Mesothelial cell of epicardium (in vitro differentiated cells): ENCODE measurements around the gene LMOD1. TPM values are rescaled to one million over a fixed set of nuclear protein-coding genes. Genes with fewer than 3 reads are reported as not detected.
"Not testable (repeated sequence)": the region's sequence is repeated elsewhere in the genome, so short reads cannot be mapped to it uniquely, and the experiment has no call there.

Experiments
- DNase-seq, 2 experiments: peaks; one replicate each; pipeline ENCODE4 v3.0.0; 2021; ENCODE audit warnings: low spot score in 2 of 2; ENCODE audit not compliant: unreplicated experiment in 2 of 2
- H3K27ac Mint-ChIP-seq: 2 replicates; pipeline ENCODE4 v1.8.0; 2021; ENCODE audit warnings: mixed read lengths
- H3K27me3 Mint-ChIP-seq: 2 replicates; pipeline ENCODE4 v1.8.0; 2021; ENCODE audit warnings: low read depth, mixed read lengths
- H3K36me3 Mint-ChIP-seq: 2 replicates; pipeline ENCODE4 v1.8.0; 2021; ENCODE audit warnings: mixed read lengths
- H3K4me1 Mint-ChIP-seq: 2 replicates; pipeline ENCODE4 v1.8.0; 2021; ENCODE audit warnings: mixed read lengths
- H3K4me3 Mint-ChIP-seq: 2 replicates; pipeline ENCODE4 v1.8.0; 2021; ENCODE audit warnings: mild to moderate bottlenecking, moderate library complexity, mixed read lengths
- H3K9me3 Mint-ChIP-seq: 2 replicates; pipeline ENCODE4 v1.8.0; 2021; ENCODE audit warnings: mixed read lengths
- total RNA-seq: library from RNA; stranded (reverse); gene quantifications from 3 replicates; pipeline ENCODE4 v1.2.1, GENCODE V29; 2021
- TF ChIP-seq, protein P1 (sequence below): fragments of 200-600 bp; sonication (generic); IDR thresholded peaks from one replicate; pipeline ENCODE4 v1.5.0; 2021; ENCODE audit warnings: antibody characterized with exemption; ENCODE audit not compliant: unreplicated experiment

Gene LMOD1
- total RNA-seq, 1 donor from 2014 or later: 5.4 TPM

DNA sequence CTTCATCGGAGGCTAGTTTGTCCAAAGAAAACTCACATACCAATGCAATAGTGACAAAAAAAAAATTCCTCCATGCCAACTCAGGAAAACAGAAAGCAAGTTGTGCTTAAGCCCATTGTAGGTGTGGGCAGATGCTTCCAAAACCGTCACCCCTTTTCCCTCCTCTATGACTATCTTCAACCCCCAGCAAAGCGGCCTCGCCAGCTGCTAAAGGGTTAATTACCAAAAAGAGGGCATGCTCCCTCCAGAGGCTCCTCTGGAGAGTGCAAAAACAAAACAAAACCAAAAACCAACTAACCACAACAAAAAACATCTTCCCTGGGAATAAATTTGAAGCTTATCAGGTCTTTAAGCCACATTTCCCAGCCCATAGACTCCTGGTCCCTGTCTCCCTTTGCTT is 1.2 kb downstream of the LMOD1 start:
- Mint-ChIP-seq H3K4me3 (peak overlapping the region; percentile 74), H3K36me3 (no peaks in the 10 kb centered on the region), H3K27me3 (no peaks in the 10 kb centered on the region), H3K9me3 (no peaks in the 10 kb centered on the region), H3K27ac (peak overlapping the region; percentile 33), H3K4me1 (peaks cover 42% of the 10 kb centered on the region)
- TF ChIP-seq, protein P1, sequence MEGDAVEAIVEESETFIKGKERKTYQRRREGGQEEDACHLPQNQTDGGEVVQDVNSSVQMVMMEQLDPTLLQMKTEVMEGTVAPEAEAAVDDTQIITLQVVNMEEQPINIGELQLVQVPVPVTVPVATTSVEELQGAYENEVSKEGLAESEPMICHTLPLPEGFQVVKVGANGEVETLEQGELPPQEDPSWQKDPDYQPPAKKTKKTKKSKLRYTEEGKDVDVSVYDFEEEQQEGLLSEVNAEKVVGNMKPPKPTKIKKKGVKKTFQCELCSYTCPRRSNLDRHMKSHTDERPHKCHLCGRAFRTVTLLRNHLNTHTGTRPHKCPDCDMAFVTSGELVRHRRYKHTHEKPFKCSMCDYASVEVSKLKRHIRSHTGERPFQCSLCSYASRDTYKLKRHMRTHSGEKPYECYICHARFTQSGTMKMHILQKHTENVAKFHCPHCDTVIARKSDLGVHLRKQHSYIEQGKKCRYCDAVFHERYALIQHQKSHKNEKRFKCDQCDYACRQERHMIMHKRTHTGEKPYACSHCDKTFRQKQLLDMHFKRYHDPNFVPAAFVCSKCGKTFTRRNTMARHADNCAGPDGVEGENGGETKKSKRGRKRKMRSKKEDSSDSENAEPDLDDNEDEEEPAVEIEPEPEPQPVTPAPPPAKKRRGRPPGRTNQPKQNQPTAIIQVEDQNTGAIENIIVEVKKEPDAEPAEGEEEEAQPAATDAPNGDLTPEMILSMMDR: no peak
- no peak for DNase-seq

DNA sequence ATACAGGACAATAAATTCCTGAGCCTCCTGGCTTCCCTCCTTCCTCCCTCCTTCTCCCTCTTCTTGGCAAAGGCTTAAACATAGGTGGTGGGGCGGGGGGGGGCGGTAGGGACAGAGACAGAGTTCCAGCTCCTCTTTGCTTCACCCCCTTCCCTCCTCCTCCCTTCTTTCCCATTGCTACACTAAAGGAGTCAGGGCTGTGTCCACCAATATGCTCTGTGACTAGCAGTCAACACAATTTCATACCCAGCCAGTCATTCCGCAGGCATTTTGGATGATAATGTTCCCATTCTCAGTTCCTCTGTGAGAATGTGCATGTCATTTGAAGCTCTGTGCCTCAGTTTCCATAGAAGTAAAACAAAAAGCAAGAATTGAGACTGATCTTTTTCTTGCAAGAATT is 1.7 kb downstream of the LMOD1 start:
- DNase-seq: no peak
- H3K4me1 Mint-ChIP-seq: peaks cover 45% of the 10 kb centered on the region
- no peaks in the 10 kb centered on the region for H3K36me3 Mint-ChIP-seq
- H3K27me3 Mint-ChIP-seq: no peaks in the 10 kb centered on the region
- no peaks in the 10 kb centered on the region for H3K9me3 Mint-ChIP-seq
- H3K4me3 Mint-ChIP-seq: peak overlapping the region; percentile 74
- no peak overlapping the region for H3K27ac Mint-ChIP-seq
- TF ChIP-seq, protein P1: no peak

DNA sequence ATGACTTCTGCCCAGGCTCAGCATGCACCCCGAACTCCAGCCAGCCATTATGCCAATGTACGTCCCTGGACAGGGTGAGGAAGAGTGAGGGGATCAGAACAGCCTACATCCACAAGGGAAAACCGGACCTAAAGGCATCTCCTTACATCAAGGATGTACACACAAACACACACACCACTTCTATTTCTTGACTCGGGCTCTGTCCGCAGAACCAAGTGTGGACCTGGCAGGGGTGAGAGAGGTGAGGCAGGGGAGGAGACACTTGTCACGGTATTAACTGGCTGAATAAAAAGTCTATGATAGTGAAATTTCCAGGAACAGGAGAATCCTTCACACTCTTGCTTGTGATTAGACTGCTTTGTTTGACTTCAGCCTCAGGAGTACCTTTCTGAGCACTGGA is 2.3 kb downstream of the LMOD1 start:
- TF ChIP-seq, protein P1: no peak
- no peaks in the 10 kb centered on the region for H3K36me3 Mint-ChIP-seq
- no peak overlapping the region for H3K27ac Mint-ChIP-seq
- no peak for DNase-seq
- no peaks in the 10 kb centered on the region for H3K9me3 Mint-ChIP-seq
- no peak overlapping the region for H3K4me3 Mint-ChIP-seq
- H3K4me1 Mint-ChIP-seq: peaks cover 51% of the 10 kb centered on the region
- H3K27me3 Mint-ChIP-seq: no peaks in the 10 kb centered on the region

DNA sequence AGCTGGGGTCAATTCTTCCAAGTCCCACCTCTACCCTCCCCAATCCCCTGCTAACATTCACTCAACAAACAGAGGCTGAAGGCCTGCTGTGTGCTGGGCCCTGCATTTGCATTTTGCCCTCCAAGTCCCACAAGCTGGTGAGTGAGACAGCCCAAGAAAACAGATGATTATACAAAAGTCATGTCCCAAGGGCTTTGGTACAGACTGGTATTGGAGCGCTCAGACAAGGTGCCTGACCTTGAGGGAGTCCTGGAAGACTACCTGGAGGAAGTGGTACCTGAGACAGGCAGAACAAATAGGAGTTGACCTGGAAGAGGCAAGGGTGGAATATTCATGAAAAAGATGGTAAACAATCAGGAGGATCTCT is 4.2 kb downstream of the LMOD1 start:
- H3K9me3 Mint-ChIP-seq: no peaks in the 10 kb centered on the region
- no peak for DNase-seq
- peaks cover 56% of the 10 kb centered on the region for H3K4me1 Mint-ChIP-seq
- TF ChIP-seq, protein P1: no peak
- H3K27me3 Mint-ChIP-seq: no peaks in the 10 kb centered on the region
- H3K27ac Mint-ChIP-seq: peak overlapping the region; percentile 50
- no peak overlapping the region for H3K4me3 Mint-ChIP-seq
- H3K36me3 Mint-ChIP-seq: no peaks in the 10 kb centered on the region

DNA sequence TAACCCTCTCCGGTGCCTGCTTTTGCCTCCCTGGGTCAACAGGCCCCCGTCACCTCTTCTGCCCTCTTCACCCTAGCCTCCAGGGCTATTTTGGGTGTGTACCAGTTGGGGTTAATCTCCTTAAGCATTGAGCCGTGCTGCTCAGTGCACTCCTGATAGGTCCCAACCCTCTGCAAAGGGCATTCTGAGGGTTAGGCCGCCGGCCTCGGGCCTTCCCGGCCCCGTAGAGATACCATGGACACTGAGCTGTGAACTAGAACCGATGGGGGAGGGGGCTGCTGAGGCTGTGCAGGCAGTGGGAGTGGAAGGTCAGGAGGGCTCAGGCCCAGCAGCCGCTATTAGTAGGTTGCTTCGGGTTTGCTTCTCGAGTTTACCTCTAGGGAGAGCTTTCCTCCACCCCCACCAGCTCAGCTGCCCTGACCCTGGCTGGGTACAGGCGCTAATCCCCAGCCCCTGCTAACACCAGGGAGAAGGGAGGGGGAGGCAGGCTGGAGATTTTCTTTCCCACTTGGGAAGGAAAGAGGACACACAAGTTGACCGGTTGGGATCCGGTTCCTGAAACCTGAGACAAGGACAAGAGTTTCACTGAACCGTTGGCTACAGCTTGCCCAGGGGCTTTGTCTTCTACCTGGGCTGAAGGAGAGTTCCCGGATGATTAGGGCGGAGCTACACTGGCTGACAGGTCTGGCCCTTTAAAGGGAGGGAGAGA is 4.8 kb downstream of the LMOD1 start:
- no peaks in the 10 kb centered on the region for H3K36me3 Mint-ChIP-seq
- peak overlapping the region; percentile 50 for H3K27ac Mint-ChIP-seq
- no peaks in the 10 kb centered on the region for H3K27me3 Mint-ChIP-seq
- no peaks in the 10 kb centered on the region for H3K9me3 Mint-ChIP-seq
- H3K4me3 Mint-ChIP-seq: no peak overlapping the region
- TF ChIP-seq, protein P1: no peak
- no peak for DNase-seq
- H3K4me1 Mint-ChIP-seq: peaks cover 51% of the 10 kb centered on the region

DNA sequence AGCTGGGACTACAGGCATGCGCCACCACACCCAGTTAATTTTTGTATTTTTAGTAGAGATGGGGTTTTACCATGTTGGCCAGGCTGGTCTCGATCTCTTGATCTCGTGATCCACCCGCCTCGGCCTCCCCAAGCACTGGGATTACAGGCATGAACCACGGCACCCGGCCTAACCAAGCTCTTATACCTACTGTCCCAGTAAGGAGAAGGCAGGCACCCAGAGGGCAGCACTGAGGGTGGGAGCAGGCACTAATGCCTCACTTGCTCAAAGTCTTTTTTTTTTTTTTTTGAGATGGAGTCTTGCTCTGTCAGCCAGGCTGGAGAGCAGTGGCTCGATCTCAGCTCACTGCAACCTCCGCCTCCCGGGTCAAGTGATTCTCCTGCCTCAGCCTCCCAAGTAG is 6.0 kb downstream of the LMOD1 start:
- not testable (repeated sequence) for H3K27me3 Mint-ChIP-seq, H3K27ac Mint-ChIP-seq, H3K9me3 Mint-ChIP-seq, H3K36me3 Mint-ChIP-seq, H3K4me3 Mint-ChIP-seq, DNase-seq
- H3K4me1 Mint-ChIP-seq: peaks cover 38% of the 10 kb centered on the region
